ENCODE measurements around the gene ARL3. TPM values are rescaled to one million over a fixed set of nuclear protein-coding genes. Genes with fewer than 3 reads are reported as not detected.
"Not testable (repeated sequence)": the region's sequence is repeated elsewhere in the genome, so short reads cannot be mapped to it uniquely, and the experiment has no call there.

Gene ARL3
- total RNA-seq, 1 donor from 2014 or later, result 9.5 TPM

- DNase-seq (ENCODE audit: low read depth), result no peak
- TF ChIP-seq, protein P1, sequence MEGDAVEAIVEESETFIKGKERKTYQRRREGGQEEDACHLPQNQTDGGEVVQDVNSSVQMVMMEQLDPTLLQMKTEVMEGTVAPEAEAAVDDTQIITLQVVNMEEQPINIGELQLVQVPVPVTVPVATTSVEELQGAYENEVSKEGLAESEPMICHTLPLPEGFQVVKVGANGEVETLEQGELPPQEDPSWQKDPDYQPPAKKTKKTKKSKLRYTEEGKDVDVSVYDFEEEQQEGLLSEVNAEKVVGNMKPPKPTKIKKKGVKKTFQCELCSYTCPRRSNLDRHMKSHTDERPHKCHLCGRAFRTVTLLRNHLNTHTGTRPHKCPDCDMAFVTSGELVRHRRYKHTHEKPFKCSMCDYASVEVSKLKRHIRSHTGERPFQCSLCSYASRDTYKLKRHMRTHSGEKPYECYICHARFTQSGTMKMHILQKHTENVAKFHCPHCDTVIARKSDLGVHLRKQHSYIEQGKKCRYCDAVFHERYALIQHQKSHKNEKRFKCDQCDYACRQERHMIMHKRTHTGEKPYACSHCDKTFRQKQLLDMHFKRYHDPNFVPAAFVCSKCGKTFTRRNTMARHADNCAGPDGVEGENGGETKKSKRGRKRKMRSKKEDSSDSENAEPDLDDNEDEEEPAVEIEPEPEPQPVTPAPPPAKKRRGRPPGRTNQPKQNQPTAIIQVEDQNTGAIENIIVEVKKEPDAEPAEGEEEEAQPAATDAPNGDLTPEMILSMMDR (conservative IDR thresholded peaks at IDR 0.05; ENCODE audit: low read depth, low read length), result no peak
- no peak overlapping the region for H3K4me3 ChIP-seq (ENCODE audit: low read depth, low read length)
Measured at GRCh38 chr10:102704915-102705314, 9.3 kb downstream of the ARL3 start.

DNA sequence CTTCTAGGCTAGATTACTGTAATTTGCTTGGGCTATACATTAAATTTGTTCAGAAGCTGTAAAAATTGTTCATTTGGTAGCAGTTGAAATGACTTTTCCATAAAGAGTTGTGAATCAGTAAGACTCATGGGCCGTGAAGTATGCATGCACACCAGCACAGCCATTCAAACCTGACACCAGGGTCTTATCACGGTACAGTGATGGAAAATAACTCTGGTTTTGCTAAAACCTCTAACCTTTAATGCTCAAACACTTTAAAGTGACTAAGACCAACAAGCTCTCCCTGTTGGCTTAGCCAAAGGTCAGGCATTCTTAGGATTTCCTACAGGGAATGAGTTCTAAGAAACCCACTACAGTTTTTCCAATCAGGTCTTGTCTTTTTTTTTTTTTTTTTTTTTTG, 11.5 kb downstream of the ARL3 start:
- TF ChIP-seq, protein P1 (conservative IDR thresholded peaks at IDR 0.05; ENCODE audit: low read depth, low read length), result no peak
- H3K4me3 ChIP-seq (ENCODE audit: low read depth, low read length), result no peak overlapping the region
- no peak for DNase-seq (ENCODE audit: low read depth)

DNA sequence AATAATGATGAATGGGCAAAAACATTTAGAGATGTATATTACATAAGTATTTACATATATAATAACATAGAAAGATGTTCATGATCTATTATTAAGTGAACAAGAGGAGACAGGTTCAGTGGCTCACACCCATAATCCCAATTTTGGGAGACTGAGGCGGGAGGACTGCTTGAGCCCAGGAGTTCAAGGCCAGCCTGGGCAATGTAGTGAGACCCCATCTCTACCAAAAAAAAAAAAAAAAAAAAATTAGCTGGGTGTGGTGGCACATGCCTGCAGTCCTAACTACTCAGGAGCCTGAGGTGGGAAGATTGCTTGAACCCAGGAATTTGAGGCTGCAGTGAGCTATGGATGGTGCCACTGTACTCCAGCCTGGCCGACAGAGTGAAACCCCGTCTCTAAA, 12.4 kb downstream of the ARL3 start:
- no peak for DNase-seq (ENCODE audit: low read depth)
- H3K4me3 ChIP-seq (ENCODE audit: low read depth, low read length), result no peak overlapping the region
- TF ChIP-seq, protein P1 (conservative IDR thresholded peaks at IDR 0.05; ENCODE audit: low read depth, low read length), result no peak

- TF ChIP-seq, protein P1 (conservative IDR thresholded peaks at IDR 0.05; ENCODE audit: low read depth, low read length), result no peak
- no peak for DNase-seq (ENCODE audit: low read depth)
- H3K4me3 ChIP-seq (ENCODE audit: low read depth, low read length), result no peak overlapping the region
Measured at GRCh38 chr10:102701272-102701671, 12.9 kb downstream of the ARL3 start.

- H3K4me3 ChIP-seq (ENCODE audit: low read depth, low read length), result no peak overlapping the region
- TF ChIP-seq, protein P1 (conservative IDR thresholded peaks at IDR 0.05; ENCODE audit: low read depth, low read length), result no peak
- no peak for DNase-seq (ENCODE audit: low read depth)
Measured at GRCh38 chr10:102698894-102699293, 15.3 kb downstream of the ARL3 start.

DNA sequence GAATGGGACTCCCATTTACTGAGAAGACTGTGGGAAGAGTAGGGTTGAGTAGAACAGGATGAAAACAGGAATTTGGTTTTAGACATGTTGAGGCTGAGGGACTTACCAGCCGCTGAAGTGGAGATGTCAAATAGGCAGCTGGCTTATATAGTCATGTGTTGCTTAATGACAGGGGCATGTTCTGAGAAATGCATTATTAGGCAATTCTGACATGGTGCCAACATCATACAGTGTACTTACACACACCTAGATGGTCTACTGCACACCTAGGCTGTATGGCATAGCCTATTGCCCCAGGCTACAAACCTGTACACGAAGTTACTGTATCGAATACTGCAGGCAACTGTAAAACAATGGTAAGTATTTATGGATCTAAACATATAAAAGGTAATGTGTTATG, 17.5 kb downstream of the ARL3 start:
- TF ChIP-seq, protein P1 (conservative IDR thresholded peaks at IDR 0.05; ENCODE audit: low read depth, low read length), result no peak
- no peak for DNase-seq (ENCODE audit: low read depth)

DNA sequence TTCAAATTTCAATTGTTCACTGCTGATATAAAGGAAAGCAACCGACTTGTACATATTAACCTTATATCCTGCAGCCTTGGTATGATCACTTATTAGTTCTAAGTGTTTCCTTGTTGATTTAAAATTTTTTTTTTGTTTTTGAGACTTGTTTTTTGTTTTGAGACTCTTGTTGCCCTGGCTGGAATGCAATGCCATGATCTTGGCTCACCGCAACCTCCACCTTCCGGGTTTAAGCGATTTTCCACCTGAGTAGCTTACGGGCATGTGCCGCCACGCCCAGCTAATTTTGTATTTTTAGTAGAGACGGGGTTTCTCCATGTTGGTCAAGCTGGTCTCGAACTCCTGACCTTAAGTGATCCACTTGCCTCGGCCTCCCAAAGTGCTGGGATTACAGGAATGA, 18.8 kb downstream of the ARL3 start:
- not testable (repeated sequence) for DNase-seq (ENCODE audit: low read depth); H3K4me3 ChIP-seq (ENCODE audit: low read depth, low read length)

More for the DNA sequence above, 17.5 kb downstream of the ARL3 start:
- H3K4me3 ChIP-seq (ENCODE audit: low read depth, low read length), result no peak overlapping the region
